ENCODE measurements around the gene ALK. TPM values are rescaled to one million over a fixed set of nuclear protein-coding genes. Genes with fewer than 3 reads are reported as not detected.

Gene ALK
- total RNA-seq, 1 experiment from 2014 or later = 14.7 TPM

DNA sequence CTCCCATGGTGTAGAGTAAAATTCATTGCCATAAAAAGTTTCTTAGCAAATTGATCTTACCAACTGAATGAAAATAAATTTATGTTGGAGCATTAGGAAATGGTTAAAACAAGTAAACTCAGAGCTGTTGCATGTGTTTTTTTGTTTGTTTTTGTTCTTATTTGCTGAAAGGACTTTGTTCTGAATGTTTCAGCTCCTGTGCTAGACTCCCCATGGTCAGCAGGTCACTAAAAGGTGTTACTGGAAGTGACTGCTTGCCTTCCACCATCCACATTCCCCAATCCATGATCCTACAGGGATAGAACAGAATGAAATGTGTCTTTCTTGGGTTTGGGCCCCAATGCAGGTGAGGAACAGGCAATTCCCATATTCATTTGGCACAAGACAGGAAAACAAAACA is 101.8 kb downstream of the ALK start:
- H3K4me3 ChIP-seq (ENCODE audit: low read depth, low read length, poor library complexity, severe bottlenecking) = no peak overlapping the region
- H3K9me3 ChIP-seq (ENCODE audit: low read depth, low read length, poor library complexity, severe bottlenecking) = no peaks in the 10 kb centered on the region
- ChIA-PET POLR2A (ENCODE audit: low non-redundant PET) (no interaction called here), CTCF (no interaction called here)
- no peaks in the 10 kb centered on the region for H3K36me3 ChIP-seq (ENCODE audit: insufficient read depth, low read length, poor library complexity, severe bottlenecking)
- no TSS peak for BruUV-seq (replicated peaks)
- no peak for TF ChIP-seq EZH2 (IDR thresholded peaks at IDR 0.05; ENCODE audit: borderline replicate concordance, low read depth, low read length, poor library complexity, severe bottlenecking)
- TF ChIP-seq, protein P1, sequence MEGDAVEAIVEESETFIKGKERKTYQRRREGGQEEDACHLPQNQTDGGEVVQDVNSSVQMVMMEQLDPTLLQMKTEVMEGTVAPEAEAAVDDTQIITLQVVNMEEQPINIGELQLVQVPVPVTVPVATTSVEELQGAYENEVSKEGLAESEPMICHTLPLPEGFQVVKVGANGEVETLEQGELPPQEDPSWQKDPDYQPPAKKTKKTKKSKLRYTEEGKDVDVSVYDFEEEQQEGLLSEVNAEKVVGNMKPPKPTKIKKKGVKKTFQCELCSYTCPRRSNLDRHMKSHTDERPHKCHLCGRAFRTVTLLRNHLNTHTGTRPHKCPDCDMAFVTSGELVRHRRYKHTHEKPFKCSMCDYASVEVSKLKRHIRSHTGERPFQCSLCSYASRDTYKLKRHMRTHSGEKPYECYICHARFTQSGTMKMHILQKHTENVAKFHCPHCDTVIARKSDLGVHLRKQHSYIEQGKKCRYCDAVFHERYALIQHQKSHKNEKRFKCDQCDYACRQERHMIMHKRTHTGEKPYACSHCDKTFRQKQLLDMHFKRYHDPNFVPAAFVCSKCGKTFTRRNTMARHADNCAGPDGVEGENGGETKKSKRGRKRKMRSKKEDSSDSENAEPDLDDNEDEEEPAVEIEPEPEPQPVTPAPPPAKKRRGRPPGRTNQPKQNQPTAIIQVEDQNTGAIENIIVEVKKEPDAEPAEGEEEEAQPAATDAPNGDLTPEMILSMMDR (conservative IDR thresholded peaks at IDR 0.05; ENCODE audit: low read depth, low read length) = no peak
- no peak for DNase-seq (ENCODE audit: low spot score)
- H3K27me3 ChIP-seq (replicated peaks; ENCODE audit: insufficient read depth, low read depth, low read length, poor library complexity) = no peaks in the 10 kb centered on the region
- no peak overlapping the region for H3K27ac ChIP-seq (ENCODE audit: low read depth, low read length, poor library complexity, severe bottlenecking)
- intact Hi-C loops (cut with micrococcal nuclease; ENCODE audit: unreplicated experiment) = no loop called here
- H3K4me1 ChIP-seq (ENCODE audit: insufficient read depth, low read length, poor library complexity, severe bottlenecking) = peaks cover 8% of the 10 kb centered on the region

DNA sequence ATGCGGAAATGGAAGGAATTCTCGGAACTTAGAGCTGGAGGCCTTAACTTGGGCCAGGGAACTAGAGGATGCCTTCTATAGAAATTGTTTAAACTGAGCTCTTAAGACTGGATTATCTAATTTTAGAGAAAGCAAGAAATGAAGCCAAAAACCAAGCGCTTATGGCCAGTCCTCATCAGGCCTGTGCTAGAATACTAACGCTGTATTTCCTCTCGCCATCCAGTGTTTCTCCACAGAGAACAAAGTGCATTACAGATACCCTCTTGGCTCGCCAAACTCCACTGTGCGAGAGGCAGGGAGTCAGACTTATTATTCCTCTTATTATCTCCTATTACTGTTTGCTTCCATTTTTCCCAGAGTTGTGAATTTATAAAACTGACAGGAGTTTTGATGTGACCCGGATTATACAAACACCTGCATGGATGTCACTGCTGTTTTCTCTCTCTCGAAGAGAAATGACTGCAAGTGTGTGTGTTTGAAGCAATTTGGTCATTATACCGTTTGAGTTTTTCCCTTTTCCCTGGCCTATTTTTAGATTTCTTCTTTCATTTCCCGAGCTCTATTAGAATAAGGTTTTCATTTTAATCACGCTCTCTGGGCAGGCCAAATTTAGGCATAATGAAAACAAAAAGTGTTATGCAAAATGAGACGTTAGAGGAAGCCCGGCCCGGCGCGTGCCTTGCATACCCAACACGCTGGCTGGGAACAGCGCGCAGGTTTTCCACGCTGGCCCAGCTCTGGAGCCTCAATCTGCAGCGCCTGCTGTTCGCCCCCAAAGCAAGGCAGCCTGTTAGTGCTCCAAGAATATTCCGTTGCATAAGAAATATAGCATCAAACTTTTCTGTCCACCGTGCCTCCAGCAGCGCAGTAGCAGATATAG is 103.3 kb downstream of the ALK start:
- H3K27ac ChIP-seq (ENCODE audit: low read depth, low read length, poor library complexity, severe bottlenecking) = no peak overlapping the region
- DNase-seq (ENCODE audit: low spot score) = no peak
- CTCF ChIA-PET = no interaction called here

DNA sequence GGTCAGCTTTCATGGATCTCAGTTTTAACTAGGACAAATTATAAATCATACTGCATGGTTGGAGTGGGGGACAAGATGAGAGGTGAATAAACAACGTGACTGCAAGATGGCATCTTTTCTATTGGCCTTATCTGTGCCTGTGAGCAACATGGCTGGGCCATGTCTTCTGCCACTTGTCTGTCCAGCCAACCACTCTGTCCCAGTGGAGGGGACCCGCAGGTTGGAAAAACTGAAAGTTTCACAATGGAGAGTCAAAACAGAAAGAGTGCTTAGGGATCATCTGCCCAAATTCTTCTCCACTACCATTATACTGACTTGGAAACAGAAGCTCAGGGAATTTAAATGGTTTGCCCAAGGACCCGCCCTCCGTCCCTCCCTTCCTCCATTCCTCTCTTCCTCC is 104.1 kb downstream of the ALK start:
- no peak for DNase-seq (ENCODE audit: low spot score)
- no peaks in the 10 kb centered on the region for H3K36me3 ChIP-seq (ENCODE audit: insufficient read depth, low read length, poor library complexity, severe bottlenecking)
- no peak overlapping the region for H3K27ac ChIP-seq (ENCODE audit: low read depth, low read length, poor library complexity, severe bottlenecking)
- TF ChIP-seq, protein P1 (conservative IDR thresholded peaks at IDR 0.05; ENCODE audit: low read depth, low read length) = no peak
- TF ChIP-seq EZH2 (IDR thresholded peaks at IDR 0.05; ENCODE audit: borderline replicate concordance, low read depth, low read length, poor library complexity, severe bottlenecking) = no peak
- ChIA-PET CTCF (no interaction called here), POLR2A (ENCODE audit: low non-redundant PET) (no interaction called here)
- H3K4me3 ChIP-seq (ENCODE audit: low read depth, low read length, poor library complexity, severe bottlenecking) = no peak overlapping the region
- peaks cover 8% of the 10 kb centered on the region for H3K4me1 ChIP-seq (ENCODE audit: insufficient read depth, low read length, poor library complexity, severe bottlenecking)
- no peaks in the 10 kb centered on the region for H3K9me3 ChIP-seq (ENCODE audit: low read depth, low read length, poor library complexity, severe bottlenecking)
- intact Hi-C loops (cut with micrococcal nuclease; ENCODE audit: unreplicated experiment) = no loop called here
- H3K27me3 ChIP-seq (replicated peaks; ENCODE audit: insufficient read depth, low read depth, low read length, poor library complexity) = no peaks in the 10 kb centered on the region
- no TSS peak for BruUV-seq (replicated peaks)

More for the DNA sequence above, 103.3 kb downstream of the ALK start:
- Histone ChIP-seq H3K4me1 (ENCODE audit: insufficient read depth, low read length, poor library complexity, severe bottlenecking) (peaks cover 8% of the 10 kb centered on the region), H3K9me3 (ENCODE audit: low read depth, low read length, poor library complexity, severe bottlenecking) (no peaks in the 10 kb centered on the region), H3K36me3 (ENCODE audit: insufficient read depth, low read length, poor library complexity, severe bottlenecking) (no peaks in the 10 kb centered on the region), H3K4me3 (ENCODE audit: low read depth, low read length, poor library complexity, severe bottlenecking) (no peak overlapping the region), H3K27me3 (replicated peaks; ENCODE audit: insufficient read depth, low read depth, low read length, poor library complexity) (no peaks in the 10 kb centered on the region)
- intact Hi-C loops (cut with micrococcal nuclease; ENCODE audit: unreplicated experiment) = no loop called here
- TF ChIP-seq, protein P1 (conservative IDR thresholded peaks at IDR 0.05; ENCODE audit: low read depth, low read length) = no peak
- no peak for TF ChIP-seq EZH2 (IDR thresholded peaks at IDR 0.05; ENCODE audit: borderline replicate concordance, low read depth, low read length, poor library complexity, severe bottlenecking)
- POLR2A ChIA-PET (ENCODE audit: low non-redundant PET) = no interaction called here
- no TSS peak for BruUV-seq (replicated peaks)

All from A673 (cell line).